Measurements from ENCODE around the gene SLC44A4.

The SLC44A4 gene

GRCh38 chr6:31813465-31813849, 65.3 kb downstream of the SLC44A4 start:
- Histone ChIP-seq H3K9me3 (no peaks in the 10 kb centered on the region; the same call in 1 of the 2 replicates), H3K36me3 (no peaks in the 10 kb centered on the region), H3K4me3 (ENCODE audit: low read depth, low read length) (no peak overlapping the region), H3K4me1 (0 out of 2 replicates have a peak, but pooled peaks cover 4% of the 10 kb centered on the region), H3K27me3 (no peaks in the 10 kb centered on the region)
- TF ChIP-seq CTCF (IDR thresholded peaks at IDR 0.05; ENCODE audit: low read depth, low read length), result no peak
- no peak for DNase-seq
